Measurements from ENCODE around the gene PSORS1C2. TPM values are rescaled to one million over a fixed set of nuclear protein-coding genes. Genes with fewer than 3 reads are reported as not detected.

The PSORS1C2 gene
- total RNA-seq, 1 experiment from 2014 or later: 0.33 TPM

GRCh38 chr6:31144970-31145340 lies 6.1 kb upstream of the PSORS1C2 start:
- H3K4me2 ChIP-seq (ENCODE audit: insufficient read depth, insufficient read length, low read length): no peak overlapping the region
- H2BK5ac ChIP-seq (ENCODE audit: insufficient read length, low read length): no peak overlapping the region
- H3K9me3 Mint-ChIP-seq: no peaks in the 10 kb centered on the region
- peaks cover 25 to 62% (median 59%) of the 10 kb centered on the region in 3 experiments for H3K36me3 Mint-ChIP-seq (ENCODE audit: insufficient read depth in 1 of 3, low read depth in 3 of 3)
- no peak overlapping the region for H4K91ac ChIP-seq (ENCODE audit: insufficient read length, low read depth, low read length)
- no peak for DNase-seq
- no peak overlapping the region for H3K27ac ChIP-seq (ENCODE audit: insufficient read length, low read depth, low read length)
- H3K4me1 Mint-ChIP-seq: peaks cover 22 to 24% of the 10 kb centered on the region in 2 experiments
- no peak overlapping the region for H2BK15ac ChIP-seq (ENCODE audit: low read depth, low read length)
- no peak overlapping the region for H3K4ac ChIP-seq (ENCODE audit: low read depth, low read length)
- no peak overlapping the region for H3K23ac ChIP-seq (ENCODE audit: insufficient read length, low read depth, low read length)
- no peak overlapping the region for H4K8ac ChIP-seq (replicated peaks; ENCODE audit: insufficient read length, low read depth, low read length)
- no peak overlapping the region for H3K9ac ChIP-seq (ENCODE audit: extremely low read depth, insufficient read length, low read length)
- no peaks in the 10 kb centered on the region for H3K4me1 ChIP-seq (ENCODE audit: insufficient read depth, low read length)
- no CpG with 5 or more reads among the region's 11 CpGs for WGBS (ENCODE audit: extremely low coverage, insufficient read length, low lambda C conversion rate)
- no peaks in the 10 kb centered on the region for H3K79me1 ChIP-seq (ENCODE audit: insufficient read depth, low read depth, low read length, poor library complexity, severe bottlenecking)
- H3K14ac ChIP-seq (ENCODE audit: insufficient read depth, low read length): no peak overlapping the region
- no peaks in the 10 kb centered on the region for H4K20me1 ChIP-seq (ENCODE audit: control insufficient read depth, insufficient read depth, insufficient read length)
- no peak for TF ChIP-seq CTCF (conservative IDR thresholded peaks at IDR 0.05)
- H2AK5ac ChIP-seq (ENCODE audit: insufficient read length, low read length): no peak overlapping the region
- no peak overlapping the region for H2BK12ac ChIP-seq (ENCODE audit: insufficient read length, low read depth, low read length)
- H3K9me3 ChIP-seq (ENCODE audit: control insufficient read depth, low read depth, low read length): no peaks in the 10 kb centered on the region
- H4K5ac ChIP-seq (ENCODE audit: insufficient read length, low read depth, low read length): no peak overlapping the region
- no peak overlapping the region for H3T11ph ChIP-seq (ENCODE audit: low read length)
- H3K18ac ChIP-seq (ENCODE audit: insufficient read length, low read depth, low read length): no peak overlapping the region
- H3K79me2 ChIP-seq (ENCODE audit: insufficient read depth, low read length): no peaks in the 10 kb centered on the region
- H2BK20ac ChIP-seq (ENCODE audit: low read depth, low read length, poor library complexity, severe bottlenecking): no peak overlapping the region
- H2BK120ac ChIP-seq (ENCODE audit: low read depth, low read length, poor library complexity, severe bottlenecking): no peak overlapping the region
- no peaks in the 10 kb centered on the region; the same call in 1 of the 2 replicates for H3K27me3 Mint-ChIP-seq (ENCODE audit: low read depth)
- no peak overlapping the region for H3K56ac ChIP-seq (ENCODE audit: insufficient read length, low read depth, low read length)
- no peak overlapping the region for H3K27ac Mint-ChIP-seq
- no peaks in the 10 kb centered on the region for H3K27me3 ChIP-seq (ENCODE audit: insufficient read depth, low read length)
- no peak overlapping the region for H3K4me3 Mint-ChIP-seq
- no peaks in the 10 kb centered on the region for H3K23me2 ChIP-seq (ENCODE audit: insufficient read length, low read depth, low read length, poor library complexity, severe bottlenecking)
- no peak overlapping the region for H2AFZ ChIP-seq (ENCODE audit: low read length)
